Bronchial epithelial cell (primary cell): ENCODE results near the gene DNA2. TPM values are rescaled to one million over a fixed set of nuclear protein-coding genes. Genes with fewer than 3 reads are reported as not detected.
A peak's percentile ranks its signal among the peaks of the same experiment; 100 is the strongest.
"Not testable (repeated sequence)": the region's sequence is repeated elsewhere in the genome, so short reads cannot be mapped to it uniquely, and the experiment has no call there.

ENCODE experiments used
- DNase-seq: peaks from one replicate; pipeline ENCODE4 v3.0.0-alpha.2; 2010; ENCODE audit warnings: low read depth
- FAIRE-seq: peaks from 2 replicates; lab custom pipeline; 2011; peaks lifted over from hg19 to GRCh38; lab: Jason Lieb, UNC
- H3K27me3 ChIP-seq: 2 replicates; pipeline ENCODE4 v1.5.1; 2011; ENCODE audit warnings: low read length; ENCODE audit not compliant: control insufficient read depth, insufficient read depth
- H3K36me3 ChIP-seq: 2 replicates; pipeline ENCODE4 v1.5.1; 2011; ENCODE audit warnings: low read length; ENCODE audit not compliant: control insufficient read depth, insufficient read depth
- H3K4me3 ChIP-seq: 2 replicates; pipeline ENCODE4 v1.5.1; 2011; ENCODE audit warnings: mild to moderate bottlenecking, low read depth, low read length, control low read depth
- total RNA-seq: library from RNA; depleted of rRNA; stranded (reverse); fragments of >200 nt; gene quantifications from 2 replicates; pipeline ENCODE4 v1.2.1, GENCODE V29; 2014
- TF ChIP-seq, protein P1 (sequence below): IDR thresholded peaks from 2 replicates; pipeline ENCODE4 v1.5.1; 2011; ENCODE audit warnings: mild to moderate bottlenecking, moderate library complexity, low read length, control low read depth, inconsistent platforms; ENCODE audit not compliant: insufficient read depth, severe bottlenecking

The DNA2 gene
- 1.9 and 3.4 TPM in 2 replicates for total RNA-seq

- Histone ChIP-seq H3K27me3 (no peaks in the 10 kb centered on the region), H3K4me3 (peak within 1 kb of the TSS; percentile 51), H3K36me3 (no peaks in the 10 kb centered on the region)
- DNase-seq (peak; percentile 53), FAIRE-seq (no peak)
- TF ChIP-seq, protein P1, sequence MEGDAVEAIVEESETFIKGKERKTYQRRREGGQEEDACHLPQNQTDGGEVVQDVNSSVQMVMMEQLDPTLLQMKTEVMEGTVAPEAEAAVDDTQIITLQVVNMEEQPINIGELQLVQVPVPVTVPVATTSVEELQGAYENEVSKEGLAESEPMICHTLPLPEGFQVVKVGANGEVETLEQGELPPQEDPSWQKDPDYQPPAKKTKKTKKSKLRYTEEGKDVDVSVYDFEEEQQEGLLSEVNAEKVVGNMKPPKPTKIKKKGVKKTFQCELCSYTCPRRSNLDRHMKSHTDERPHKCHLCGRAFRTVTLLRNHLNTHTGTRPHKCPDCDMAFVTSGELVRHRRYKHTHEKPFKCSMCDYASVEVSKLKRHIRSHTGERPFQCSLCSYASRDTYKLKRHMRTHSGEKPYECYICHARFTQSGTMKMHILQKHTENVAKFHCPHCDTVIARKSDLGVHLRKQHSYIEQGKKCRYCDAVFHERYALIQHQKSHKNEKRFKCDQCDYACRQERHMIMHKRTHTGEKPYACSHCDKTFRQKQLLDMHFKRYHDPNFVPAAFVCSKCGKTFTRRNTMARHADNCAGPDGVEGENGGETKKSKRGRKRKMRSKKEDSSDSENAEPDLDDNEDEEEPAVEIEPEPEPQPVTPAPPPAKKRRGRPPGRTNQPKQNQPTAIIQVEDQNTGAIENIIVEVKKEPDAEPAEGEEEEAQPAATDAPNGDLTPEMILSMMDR: no peak
Measured at GRCh38 chr10:68471586-68472408, at the start of gene DNA2. Gene DNA2, minus strand, starts transcription at chr10:68471973. Its CDS starts 109 bp downstream, at chr10:68471864.

- not testable (repeated sequence) for H3K36me3 ChIP-seq, FAIRE-seq, H3K4me3 ChIP-seq, H3K27me3 ChIP-seq, DNase-seq
Measured at GRCh38 chr10:68518609-68519008, 46.8 kb upstream of the DNA2 start.

DNA sequence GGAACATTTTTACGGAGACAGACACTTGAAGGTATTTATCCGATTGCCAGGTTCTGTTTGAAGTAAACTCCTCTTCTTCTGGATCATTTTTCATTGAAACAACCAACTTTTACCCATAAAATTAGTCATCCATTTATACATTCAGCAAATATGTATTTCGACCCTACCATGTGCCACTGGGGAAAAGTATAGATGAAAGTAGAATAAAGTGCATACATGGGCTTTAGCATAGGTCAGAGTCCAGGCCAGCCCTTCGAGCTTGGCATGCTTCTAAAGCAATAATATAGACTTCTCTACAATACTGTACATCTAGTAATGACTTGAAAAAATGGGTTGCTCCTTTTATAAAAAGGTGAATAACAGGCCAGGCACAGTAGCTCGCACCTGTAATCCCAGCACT is 45.4 kb upstream of the DNA2 start:
- no peak overlapping the region for H3K4me3 ChIP-seq
- no peak for DNase-seq
- TF ChIP-seq, protein P1: no peak

DNA sequence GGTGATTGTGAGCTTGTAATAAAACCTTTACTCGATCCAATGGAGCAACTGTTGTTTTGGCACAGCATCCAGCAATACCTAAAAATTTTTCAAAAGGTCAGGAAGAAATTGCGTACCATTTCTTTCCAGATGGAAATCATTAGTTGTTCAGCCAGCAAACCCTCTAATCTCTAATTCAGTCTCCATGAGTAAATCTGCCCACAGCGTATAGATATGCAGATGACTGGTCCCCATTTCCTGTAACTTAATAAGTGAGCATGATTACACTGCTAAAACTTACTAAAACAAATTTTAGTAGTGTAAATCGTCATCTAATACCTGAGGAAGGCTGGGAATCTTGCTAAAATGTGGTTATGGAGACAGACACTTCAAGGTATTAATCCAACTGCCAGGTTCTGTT is 45.0 kb upstream of the DNA2 start:
- DNase-seq (peak; percentile 55), FAIRE-seq (no peak)
- Histone ChIP-seq H3K27me3 (no peaks in the 10 kb centered on the region), H3K36me3 (no peaks in the 10 kb centered on the region), H3K4me3 (no peak overlapping the region)
- TF ChIP-seq, protein P1: no peak

More for the DNA sequence above, 45.4 kb upstream of the DNA2 start:
- no peak for FAIRE-seq
- Histone ChIP-seq H3K27me3 (no peaks in the 10 kb centered on the region), H3K36me3 (no peaks in the 10 kb centered on the region)

DNA sequence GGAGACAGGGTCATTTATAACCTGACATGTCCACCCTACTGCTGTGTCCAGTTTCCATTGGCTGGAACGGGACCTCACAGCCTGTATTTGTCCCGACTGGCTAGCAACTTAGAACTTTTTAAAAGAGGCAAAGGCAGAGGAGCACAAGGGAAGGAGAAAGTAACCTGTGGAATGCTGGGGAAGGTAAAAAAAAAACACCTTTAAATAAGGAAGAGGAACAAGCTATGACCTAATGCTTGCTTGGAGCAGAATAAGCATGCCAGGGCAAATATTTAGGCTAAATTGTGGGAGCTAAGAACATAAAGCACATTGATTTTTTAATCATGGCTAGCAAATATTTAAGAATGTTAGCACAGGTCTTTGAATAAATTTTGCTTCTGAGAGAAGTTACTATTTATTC is 44.4 kb upstream of the DNA2 start:
- peak; percentile 35 for DNase-seq
- H3K36me3 ChIP-seq, H3K27me3 ChIP-seq, H3K4me3 ChIP-seq, FAIRE-seq: not testable (repeated sequence)

DNA sequence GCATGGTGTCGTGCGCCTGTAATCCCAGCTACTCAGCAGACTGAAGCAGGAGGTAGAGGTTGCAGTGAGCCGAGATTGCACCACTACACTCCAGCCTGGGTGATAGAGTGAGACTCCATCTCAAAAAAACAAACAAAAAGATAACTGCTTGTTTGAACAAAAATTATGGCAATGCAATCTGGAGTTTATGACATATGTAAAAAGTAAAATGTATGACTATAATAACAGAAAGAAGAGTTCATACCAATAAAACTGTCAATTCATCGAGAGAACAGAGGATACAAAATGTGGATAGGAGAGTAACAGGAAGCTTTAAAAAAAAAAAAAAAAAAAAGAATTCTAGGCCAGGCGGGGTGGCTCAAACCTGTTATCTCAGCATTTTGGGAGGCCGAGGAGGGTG is 36.3 kb upstream of the DNA2 start:
- TF ChIP-seq, protein P1: no peak
- Histone ChIP-seq H3K27me3 (no peaks in the 10 kb centered on the region), H3K36me3 (no peaks in the 10 kb centered on the region), H3K4me3 (no peak overlapping the region)
- FAIRE-seq (no peak), DNase-seq (no peak)

- no peaks in the 10 kb centered on the region for H3K36me3 ChIP-seq
- H3K27me3 ChIP-seq: no peaks in the 10 kb centered on the region
- no peak overlapping the region for H3K4me3 ChIP-seq
- TF ChIP-seq, protein P1: no peak
- no peak for FAIRE-seq
- no peak for DNase-seq
Measured at GRCh38 chr10:68506411-68506810, 34.6 kb upstream of the DNA2 start.
